Ectodermal cell (in vitro differentiated cells): Measurements from ENCODE around the gene AUTS2.

Experiments used
- H3K27ac ChIP-seq: 2 replicates; pipeline ENCODE4 v1.7.0; 2013; ENCODE audit warnings: mild to moderate bottlenecking, low read depth, low read length; ENCODE audit not compliant: insufficient read depth, poor library complexity, severe bottlenecking
- H3K27me3 ChIP-seq: 2 replicates; pipeline ENCODE4 v1.7.0; 2013; ENCODE audit warnings: mild to moderate bottlenecking, low read length; ENCODE audit not compliant: insufficient read depth, control insufficient read depth, poor library complexity, severe bottlenecking
- H3K36me3 ChIP-seq: one replicate; pipeline ENCODE4 v1.7.0; 2013; ENCODE audit warnings: low read length; ENCODE audit not compliant: control insufficient read depth, insufficient read depth
- H3K4me1 ChIP-seq: one replicate; pipeline ENCODE4 v1.7.0; 2013; ENCODE audit warnings: low read length; ENCODE audit not compliant: control insufficient read depth, insufficient read depth
- H3K4me3 ChIP-seq: 2 replicates; pipeline ENCODE4 v1.7.0; 2013; ENCODE audit warnings: low read depth, low read length, control low read depth; ENCODE audit not compliant: insufficient read depth
- H3K9me3 ChIP-seq: 2 replicates; pipeline ENCODE4 v1.7.0; 2013; ENCODE audit warnings: mild to moderate bottlenecking, low read length, moderate library complexity; ENCODE audit not compliant: control insufficient read depth
- WGBS, 2 experiments: methylation state at CpG; one replicate each; pipeline ENCODE4 v1.1.7; 2013; ENCODE audit warnings: missing lambda C conversion rate in 2 of 2; 5-methylcytosine and 5-hydroxymethylcytosine counted together

Gene AUTS2

GRCh38 chr7:70040970-70041766 lies 442.9 kb downstream of the AUTS2 start:
- Histone ChIP-seq H3K27me3 (peaks cover 4% of the 10 kb centered on the region), H3K27ac (no peak overlapping the region), H3K4me1 (no peaks in the 10 kb centered on the region), H3K36me3 (no peaks in the 10 kb centered on the region), H3K9me3 (no peaks in the 10 kb centered on the region), H3K4me3 (no peak overlapping the region)

GRCh38 chr7:70042533-70042932 lies 444.3 kb downstream of the AUTS2 start:
- H3K9me3 ChIP-seq: no peaks in the 10 kb centered on the region
- H3K4me1 ChIP-seq: no peaks in the 10 kb centered on the region
- H3K36me3 ChIP-seq: no peaks in the 10 kb centered on the region
- H3K27me3 ChIP-seq: peaks cover 4% of the 10 kb centered on the region
- no peak overlapping the region for H3K27ac ChIP-seq
- no peak overlapping the region for H3K4me3 ChIP-seq
- 69 to 85% methylated on average over 3 of the region's 3 CpGs for WGBS, 2 experiments

- no peak overlapping the region for H3K4me3 ChIP-seq
- no peaks in the 10 kb centered on the region for H3K36me3 ChIP-seq
- no peaks in the 10 kb centered on the region for H3K9me3 ChIP-seq
- H3K27me3 ChIP-seq: peaks cover 4% of the 10 kb centered on the region
- 98 to 100% methylated on average over 1 to 2 of the region's 3 CpGs for WGBS, 2 experiments
- no peak overlapping the region for H3K27ac ChIP-seq
- H3K4me1 ChIP-seq: no peaks in the 10 kb centered on the region
Measured at GRCh38 chr7:70043015-70043538, 444.8 kb downstream of the AUTS2 start.

GRCh38 chr7:70044064-70044463 lies 445.8 kb downstream of the AUTS2 start:
- Histone ChIP-seq H3K4me1 (no peaks in the 10 kb centered on the region), H3K9me3 (no peaks in the 10 kb centered on the region), H3K27ac (no peak overlapping the region), H3K4me3 (no peak overlapping the region), H3K36me3 (no peaks in the 10 kb centered on the region), H3K27me3 (peaks cover 3% of the 10 kb centered on the region)
- WGBS, 2 experiments: 56 to 57% methylated on average over 1 of the region's 1 CpG

GRCh38 chr7:70044525-70044924 lies 446.2 kb downstream of the AUTS2 start:
- 96 to 97% methylated on average over 4 of the region's 4 CpGs for WGBS, 2 experiments
- no peaks in the 10 kb centered on the region for H3K36me3 ChIP-seq
- no peak overlapping the region for H3K4me3 ChIP-seq
- no peaks in the 10 kb centered on the region for H3K4me1 ChIP-seq
- H3K27me3 ChIP-seq: no peaks in the 10 kb centered on the region
- no peak overlapping the region for H3K27ac ChIP-seq
- no peaks in the 10 kb centered on the region for H3K9me3 ChIP-seq

- no peaks in the 10 kb centered on the region for H3K4me1 ChIP-seq
- H3K4me3 ChIP-seq: no peak overlapping the region
- H3K36me3 ChIP-seq: no peaks in the 10 kb centered on the region
- H3K9me3 ChIP-seq: no peaks in the 10 kb centered on the region
- H3K27me3 ChIP-seq: no peaks in the 10 kb centered on the region
- 91 to 100% methylated on average over 3 of the region's 3 CpGs for WGBS, 2 experiments
- no peak overlapping the region for H3K27ac ChIP-seq
Measured at GRCh38 chr7:70044981-70045380, 446.7 kb downstream of the AUTS2 start.

GRCh38 chr7:70047384-70047783 lies 449.1 kb downstream of the AUTS2 start:
- WGBS, 2 experiments: 76 to 82% methylated on average over 1 of the region's 1 CpG
- no peaks in the 10 kb centered on the region for H3K27me3 ChIP-seq
- no peaks in the 10 kb centered on the region for H3K4me1 ChIP-seq

GRCh38 chr7:70047891-70048448 lies 449.7 kb downstream of the AUTS2 start:
- Histone ChIP-seq H3K36me3 (no peaks in the 10 kb centered on the region), H3K9me3 (no peaks in the 10 kb centered on the region), H3K27me3 (no peaks in the 10 kb centered on the region), H3K27ac (no peak overlapping the region), H3K4me1 (no peaks in the 10 kb centered on the region), H3K4me3 (no peak overlapping the region)
- WGBS, 2 experiments: 57 to 65% methylated on average over 3 of the region's 3 CpGs

More at GRCh38 chr7:70047384-70047783, 449.1 kb downstream of the AUTS2 start:
- Histone ChIP-seq H3K4me3 (no peak overlapping the region), H3K9me3 (no peaks in the 10 kb centered on the region), H3K27ac (no peak overlapping the region), H3K36me3 (no peaks in the 10 kb centered on the region)

GRCh38 chr7:70051726-70052125 lies 453.5 kb downstream of the AUTS2 start:
- Histone ChIP-seq H3K27ac (no peak overlapping the region), H3K27me3 (no peaks in the 10 kb centered on the region), H3K36me3 (no peaks in the 10 kb centered on the region), H3K4me3 (no peak overlapping the region), H3K4me1 (no peaks in the 10 kb centered on the region), H3K9me3 (no peaks in the 10 kb centered on the region)
- 92 to 100% methylated on average over 1 of the region's 1 CpG for WGBS, 2 experiments

- Histone ChIP-seq H3K27me3 (no peaks in the 10 kb centered on the region), H3K4me3 (no peak overlapping the region), H3K27ac (no peak overlapping the region), H3K4me1 (no peaks in the 10 kb centered on the region), H3K9me3 (no peaks in the 10 kb centered on the region), H3K36me3 (no peaks in the 10 kb centered on the region)
Measured at GRCh38 chr7:70052691-70053090, 454.4 kb downstream of the AUTS2 start.
